Ectodermal cell (in vitro differentiated cells): ENCODE data around the gene MIER1.

Source experiments
- H3K27ac ChIP-seq: 2 replicates; pipeline ENCODE4 v1.7.0; 2013; ENCODE audit warnings: mild to moderate bottlenecking, low read depth, low read length; ENCODE audit not compliant: insufficient read depth, poor library complexity, severe bottlenecking
- H3K27me3 ChIP-seq: 2 replicates; pipeline ENCODE4 v1.7.0; 2013; ENCODE audit warnings: mild to moderate bottlenecking, low read length; ENCODE audit not compliant: insufficient read depth, control insufficient read depth, poor library complexity, severe bottlenecking
- H3K36me3 ChIP-seq: one replicate; pipeline ENCODE4 v1.7.0; 2013; ENCODE audit warnings: low read length; ENCODE audit not compliant: control insufficient read depth, insufficient read depth
- H3K4me1 ChIP-seq: one replicate; pipeline ENCODE4 v1.7.0; 2013; ENCODE audit warnings: low read length; ENCODE audit not compliant: control insufficient read depth, insufficient read depth
- H3K4me3 ChIP-seq: 2 replicates; pipeline ENCODE4 v1.7.0; 2013; ENCODE audit warnings: low read depth, low read length, control low read depth; ENCODE audit not compliant: insufficient read depth
- H3K9me3 ChIP-seq: 2 replicates; pipeline ENCODE4 v1.7.0; 2013; ENCODE audit warnings: mild to moderate bottlenecking, low read length, moderate library complexity; ENCODE audit not compliant: control insufficient read depth
- WGBS, 2 experiments: methylation state at CpG; one replicate each; pipeline ENCODE4 v1.1.7; 2013; ENCODE audit warnings: missing lambda C conversion rate in 2 of 2; 5-methylcytosine and 5-hydroxymethylcytosine counted together

MIER1 gene

GRCh38 chr1:66920543-66920942 is 4.2 kb upstream of the MIER1 start:
- Histone ChIP-seq H3K9me3 (no peaks in the 10 kb centered on the region), H3K4me3 (no peak overlapping the region), H3K4me1 (peaks cover 10% of the 10 kb centered on the region), H3K27me3 (no peaks in the 10 kb centered on the region), H3K36me3 (peaks cover 6% of the 10 kb centered on the region), H3K27ac (no peak overlapping the region)
- WGBS, 2 experiments = 93 to 100% methylated on average over 2 of the region's 2 CpGs

GRCh38 chr1:66925558-66925910 is 744 bp downstream of the MIER1 start:
- peak overlapping the region; percentile 94 for H3K27ac ChIP-seq
- H3K4me3 ChIP-seq = peak overlapping the region; percentile 87
- no peaks in the 10 kb centered on the region for H3K9me3 ChIP-seq
- 0 to 2% methylated on average over 11 of the region's 11 CpGs for WGBS, 2 experiments
- H3K27me3 ChIP-seq = no peaks in the 10 kb centered on the region
- H3K36me3 ChIP-seq = peaks cover under 1% of the 10 kb centered on the region
- peaks cover 19% of the 10 kb centered on the region for H3K4me1 ChIP-seq

- H3K9me3 ChIP-seq = no peaks in the 10 kb centered on the region
- H3K36me3 ChIP-seq = no peaks in the 10 kb centered on the region
- H3K4me1 ChIP-seq = peaks cover 19% of the 10 kb centered on the region
- WGBS, 2 experiments = 3 to 6% methylated on average over 8 to 9 of the region's 9 CpGs
- H3K27ac ChIP-seq = peak overlapping the region; percentile 94
- peak overlapping the region; percentile 87 for H3K4me3 ChIP-seq
- no peaks in the 10 kb centered on the region for H3K27me3 ChIP-seq
These were observed 1.2 kb downstream of the MIER1 start for GRCh38 chr1:66925944-66926343.

GRCh38 chr1:66927528-66927927 is 2.7 kb downstream of the MIER1 start:
- Histone ChIP-seq H3K36me3 (no peaks in the 10 kb centered on the region), H3K9me3 (no peaks in the 10 kb centered on the region), H3K4me1 (peaks cover 23% of the 10 kb centered on the region), H3K4me3 (no peak overlapping the region), H3K27ac (no peak overlapping the region), H3K27me3 (no peaks in the 10 kb centered on the region)

- no peak overlapping the region for H3K27ac ChIP-seq
- peaks cover 16% of the 10 kb centered on the region for H3K4me1 ChIP-seq
- H3K9me3 ChIP-seq = no peaks in the 10 kb centered on the region
- peak overlapping the region; percentile 83 for H3K4me3 ChIP-seq
- WGBS, 2 experiments = 89 to 98% methylated on average over 3 of the region's 3 CpGs
- no peaks in the 10 kb centered on the region for H3K36me3 ChIP-seq
- no peaks in the 10 kb centered on the region for H3K27me3 ChIP-seq
These were observed 4.4 kb downstream of the MIER1 start for GRCh38 chr1:66929146-66929688.

- 51 to 52% methylated on average over 9 of the region's 9 CpGs for WGBS, 2 experiments
- H3K9me3 ChIP-seq = no peaks in the 10 kb centered on the region
- H3K4me3 ChIP-seq = peak overlapping the region; percentile 83
- no peaks in the 10 kb centered on the region for H3K36me3 ChIP-seq
- no peak overlapping the region for H3K27ac ChIP-seq
- no peaks in the 10 kb centered on the region for H3K27me3 ChIP-seq
- H3K4me1 ChIP-seq = peaks cover 17% of the 10 kb centered on the region
These were observed 4.9 kb downstream of the MIER1 start for GRCh38 chr1:66929691-66929998.

GRCh38 chr1:66929999-66930822 is 5.4 kb downstream of the MIER1 start:
- Histone ChIP-seq H3K4me1 (peaks cover 20% of the 10 kb centered on the region), H3K27me3 (no peaks in the 10 kb centered on the region), H3K27ac (peak overlapping the region; percentile 78), H3K9me3 (no peaks in the 10 kb centered on the region), H3K36me3 (no peaks in the 10 kb centered on the region), H3K4me3 (peak overlapping the region; percentile 83)
- 0 to 1% methylated on average over 83 of the region's 83 CpGs for WGBS, 2 experiments

GRCh38 chr1:66930823-66931174 is 6.0 kb downstream of the MIER1 start:
- Histone ChIP-seq H3K4me1 (peaks cover 20% of the 10 kb centered on the region), H3K9me3 (no peaks in the 10 kb centered on the region), H3K27ac (peak overlapping the region; percentile 78), H3K4me3 (peak overlapping the region; percentile 83), H3K36me3 (no peaks in the 10 kb centered on the region), H3K27me3 (no peaks in the 10 kb centered on the region)
- WGBS, 2 experiments = 0% methylated on average over 5 to 6 of the region's 6 CpGs

GRCh38 chr1:66931590-66931989 is 6.8 kb downstream of the MIER1 start:
- 30 to 35% methylated on average over 4 of the region's 4 CpGs for WGBS, 2 experiments
- peaks cover 18% of the 10 kb centered on the region for H3K4me1 ChIP-seq
- H3K36me3 ChIP-seq = no peaks in the 10 kb centered on the region
- H3K27ac ChIP-seq = no peak overlapping the region
- H3K27me3 ChIP-seq = no peaks in the 10 kb centered on the region
- no peaks in the 10 kb centered on the region for H3K9me3 ChIP-seq
- peak overlapping the region; percentile 83 for H3K4me3 ChIP-seq

GRCh38 chr1:66932291-66932690 is 7.5 kb downstream of the MIER1 start:
- Histone ChIP-seq H3K27ac (no peak overlapping the region), H3K27me3 (no peaks in the 10 kb centered on the region), H3K4me3 (no peak overlapping the region), H3K36me3 (no peaks in the 10 kb centered on the region), H3K4me1 (peaks cover 12% of the 10 kb centered on the region), H3K9me3 (no peaks in the 10 kb centered on the region)
- WGBS, 2 experiments = 85 to 87% methylated on average over 2 of the region's 2 CpGs
